GM15510 (cell line): ENCODE data around the gene MED13.

Experiments used
- POLR2A ChIP-seq: IDR thresholded peaks from 3 replicates; pipeline ENCODE4 v1.6.1; 2011; ENCODE audit warnings: borderline replicate concordance; ENCODE audit not compliant: insufficient read length; ENCODE audit errors: extremely low read depth

MED13 gene, protein sequence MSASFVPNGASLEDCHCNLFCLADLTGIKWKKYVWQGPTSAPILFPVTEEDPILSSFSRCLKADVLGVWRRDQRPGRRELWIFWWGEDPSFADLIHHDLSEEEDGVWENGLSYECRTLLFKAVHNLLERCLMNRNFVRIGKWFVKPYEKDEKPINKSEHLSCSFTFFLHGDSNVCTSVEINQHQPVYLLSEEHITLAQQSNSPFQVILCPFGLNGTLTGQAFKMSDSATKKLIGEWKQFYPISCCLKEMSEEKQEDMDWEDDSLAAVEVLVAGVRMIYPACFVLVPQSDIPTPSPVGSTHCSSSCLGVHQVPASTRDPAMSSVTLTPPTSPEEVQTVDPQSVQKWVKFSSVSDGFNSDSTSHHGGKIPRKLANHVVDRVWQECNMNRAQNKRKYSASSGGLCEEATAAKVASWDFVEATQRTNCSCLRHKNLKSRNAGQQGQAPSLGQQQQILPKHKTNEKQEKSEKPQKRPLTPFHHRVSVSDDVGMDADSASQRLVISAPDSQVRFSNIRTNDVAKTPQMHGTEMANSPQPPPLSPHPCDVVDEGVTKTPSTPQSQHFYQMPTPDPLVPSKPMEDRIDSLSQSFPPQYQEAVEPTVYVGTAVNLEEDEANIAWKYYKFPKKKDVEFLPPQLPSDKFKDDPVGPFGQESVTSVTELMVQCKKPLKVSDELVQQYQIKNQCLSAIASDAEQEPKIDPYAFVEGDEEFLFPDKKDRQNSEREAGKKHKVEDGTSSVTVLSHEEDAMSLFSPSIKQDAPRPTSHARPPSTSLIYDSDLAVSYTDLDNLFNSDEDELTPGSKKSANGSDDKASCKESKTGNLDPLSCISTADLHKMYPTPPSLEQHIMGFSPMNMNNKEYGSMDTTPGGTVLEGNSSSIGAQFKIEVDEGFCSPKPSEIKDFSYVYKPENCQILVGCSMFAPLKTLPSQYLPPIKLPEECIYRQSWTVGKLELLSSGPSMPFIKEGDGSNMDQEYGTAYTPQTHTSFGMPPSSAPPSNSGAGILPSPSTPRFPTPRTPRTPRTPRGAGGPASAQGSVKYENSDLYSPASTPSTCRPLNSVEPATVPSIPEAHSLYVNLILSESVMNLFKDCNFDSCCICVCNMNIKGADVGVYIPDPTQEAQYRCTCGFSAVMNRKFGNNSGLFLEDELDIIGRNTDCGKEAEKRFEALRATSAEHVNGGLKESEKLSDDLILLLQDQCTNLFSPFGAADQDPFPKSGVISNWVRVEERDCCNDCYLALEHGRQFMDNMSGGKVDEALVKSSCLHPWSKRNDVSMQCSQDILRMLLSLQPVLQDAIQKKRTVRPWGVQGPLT (N-terminal part only)

DNA sequence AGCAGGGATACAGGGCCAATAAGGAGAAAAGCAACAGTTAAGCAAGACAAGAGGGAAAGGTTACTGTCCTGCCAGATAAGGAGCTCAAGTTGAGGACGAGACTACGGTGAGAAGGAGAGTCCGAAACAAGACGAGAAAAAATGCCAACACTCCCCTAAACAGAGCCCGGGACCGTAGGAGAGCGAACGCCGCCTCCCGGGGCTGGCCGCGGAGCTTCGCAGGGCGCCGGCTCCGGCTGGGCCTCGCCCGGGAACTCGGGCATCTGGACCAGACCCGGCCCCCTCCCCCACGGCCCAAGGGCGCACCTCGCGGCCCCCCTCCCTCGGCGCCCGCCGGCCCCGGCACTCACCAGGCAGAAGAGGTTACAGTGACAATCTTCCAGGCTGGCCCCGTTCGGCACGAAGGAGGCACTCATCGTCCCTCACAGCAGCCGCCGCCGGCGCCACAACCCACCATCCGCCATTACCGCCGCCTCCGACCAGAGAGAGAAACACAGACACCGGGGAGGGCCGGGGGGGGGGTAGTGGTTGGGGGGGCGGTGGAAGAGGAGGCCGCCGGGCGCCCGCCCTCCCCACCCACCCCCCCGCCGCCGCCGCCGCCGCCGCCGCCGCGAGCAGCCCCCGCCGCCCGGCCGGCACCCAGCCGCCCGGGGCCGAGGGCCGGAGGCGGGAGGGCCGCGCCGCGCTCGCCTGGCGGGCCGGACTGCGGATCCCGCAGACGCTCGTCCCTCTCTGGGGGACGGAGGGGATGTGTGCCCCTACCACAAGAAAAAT is at the start of gene MED13:
Gene MED13, minus strand, starts transcription at position 488 of the 773 bp plus-strand sequence. Its CDS starts 73 bp downstream, at position 415.
- TF ChIP-seq POLR2A: no peak

DNA sequence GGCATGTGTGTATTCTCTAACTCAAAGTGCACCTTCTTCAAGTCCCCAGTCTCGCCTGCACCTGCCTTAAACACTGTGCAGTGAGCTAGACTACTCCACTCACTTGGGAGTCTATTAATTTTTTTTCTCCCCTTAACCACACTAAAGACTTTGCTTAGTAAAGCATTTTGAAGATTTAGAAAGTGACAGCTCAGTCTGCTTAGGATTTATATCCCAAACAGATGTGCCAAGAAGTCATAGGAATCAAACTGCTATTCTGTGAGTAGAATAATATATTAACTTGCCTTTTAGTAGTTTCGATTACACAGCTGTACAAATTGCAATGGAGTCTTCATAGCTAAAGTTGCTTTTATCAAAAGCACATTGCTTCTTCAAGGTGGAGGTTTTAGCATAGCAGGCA is 47.2 kb upstream of the MED13 start:
- TF ChIP-seq POLR2A: no peak

DNA sequence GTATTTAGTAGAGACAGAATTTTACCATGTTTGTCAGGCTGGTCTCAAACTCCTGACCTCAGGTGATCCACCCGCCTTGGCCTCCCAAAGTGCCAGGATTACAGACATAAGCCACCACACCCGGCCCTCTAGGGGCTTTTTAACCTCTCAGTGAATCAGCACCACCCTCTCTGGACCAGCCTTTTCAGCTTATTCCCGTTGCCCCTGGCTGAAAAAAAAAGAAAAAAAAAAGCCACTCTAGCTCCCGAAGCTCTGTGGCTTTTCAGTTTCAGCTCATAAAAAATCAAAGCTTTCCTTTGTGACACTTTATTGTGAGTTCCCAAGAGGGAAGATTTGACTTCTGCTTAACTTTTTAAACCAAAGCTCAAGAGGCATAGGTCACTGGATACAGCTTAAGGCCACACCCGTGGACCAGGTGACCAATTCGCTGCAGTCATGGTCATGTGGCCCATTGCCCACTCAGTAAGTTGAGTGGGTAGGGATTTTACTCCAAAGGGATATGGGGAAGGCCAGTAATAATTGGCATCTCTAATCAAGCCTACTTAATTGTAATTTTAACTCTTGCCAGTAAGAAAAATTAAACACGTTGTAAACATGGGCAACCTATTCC is 46.6 kb upstream of the MED13 start:
- TF ChIP-seq POLR2A: no peak

DNA sequence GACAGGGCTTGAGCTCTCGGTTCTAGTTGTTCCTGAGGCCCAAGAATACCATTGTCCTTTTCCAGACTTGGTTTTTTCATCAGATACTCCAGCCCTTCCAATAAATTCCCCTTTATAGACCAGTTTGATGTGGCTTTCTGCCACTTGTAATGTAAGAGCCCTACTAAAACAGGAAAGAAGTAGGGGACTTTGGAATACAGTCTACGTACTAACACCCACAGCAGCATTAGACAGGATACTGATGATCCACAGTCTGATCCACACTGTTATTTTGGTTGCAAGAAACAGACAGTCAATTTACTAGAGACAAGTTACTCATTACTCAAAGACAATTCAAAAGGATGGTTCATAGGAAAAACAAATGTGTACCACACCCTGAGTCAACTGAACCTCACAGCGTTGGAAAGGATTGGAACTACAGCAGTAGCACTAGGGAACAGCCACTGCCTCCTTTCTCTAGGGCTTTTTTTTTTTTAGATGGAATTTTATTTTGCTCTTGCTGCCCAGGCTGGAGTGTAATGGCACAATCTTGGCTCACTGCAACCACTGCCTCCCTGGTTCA is 45.9 kb upstream of the MED13 start:
- no peak for TF ChIP-seq POLR2A

DNA sequence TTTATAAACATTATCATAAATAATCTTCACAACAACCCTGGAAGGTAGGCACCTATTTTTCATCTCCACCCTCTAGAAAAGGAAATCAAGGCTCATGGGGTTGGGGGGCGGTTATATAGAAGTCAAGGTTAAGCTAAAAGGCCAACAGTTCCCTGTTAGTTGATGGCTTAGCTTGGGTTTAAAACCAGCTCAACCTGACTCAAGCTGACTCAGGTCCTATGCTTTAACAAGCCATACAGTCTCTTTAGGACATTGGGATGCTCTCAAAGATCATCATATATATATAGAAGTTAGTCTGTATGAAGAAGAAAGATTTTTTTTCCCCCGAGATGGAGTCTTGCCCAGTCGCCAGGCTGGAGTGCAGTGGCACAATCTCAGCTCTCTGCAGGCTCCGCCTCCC is 44.8 kb upstream of the MED13 start:
- TF ChIP-seq POLR2A: no peak

DNA sequence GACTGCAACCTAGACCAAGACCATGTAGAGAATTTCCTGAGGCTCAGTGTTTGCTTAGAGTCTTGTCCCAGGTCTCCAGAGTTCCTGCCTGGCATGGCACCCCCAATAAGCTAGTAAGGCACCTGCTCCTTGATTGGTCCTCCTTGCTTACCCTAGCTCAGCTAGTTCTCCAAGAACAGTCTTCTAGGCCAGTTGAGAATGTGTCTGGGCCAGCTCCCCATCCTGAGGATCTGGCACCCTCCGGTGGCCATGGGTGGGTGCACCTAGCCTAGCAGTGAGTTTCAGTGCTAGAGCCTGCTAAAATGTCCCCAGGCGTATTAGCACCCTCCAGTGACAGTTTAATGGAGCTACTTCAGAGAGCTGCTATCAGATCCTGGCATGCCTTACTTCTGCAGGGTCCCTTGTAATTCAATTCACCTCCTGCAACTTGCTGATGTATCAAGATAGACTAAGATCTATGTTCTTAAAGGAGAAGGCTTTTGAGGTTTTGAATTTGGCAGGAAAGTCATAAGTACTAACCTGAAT is 44.4 kb upstream of the MED13 start:
- TF ChIP-seq POLR2A: no peak

DNA sequence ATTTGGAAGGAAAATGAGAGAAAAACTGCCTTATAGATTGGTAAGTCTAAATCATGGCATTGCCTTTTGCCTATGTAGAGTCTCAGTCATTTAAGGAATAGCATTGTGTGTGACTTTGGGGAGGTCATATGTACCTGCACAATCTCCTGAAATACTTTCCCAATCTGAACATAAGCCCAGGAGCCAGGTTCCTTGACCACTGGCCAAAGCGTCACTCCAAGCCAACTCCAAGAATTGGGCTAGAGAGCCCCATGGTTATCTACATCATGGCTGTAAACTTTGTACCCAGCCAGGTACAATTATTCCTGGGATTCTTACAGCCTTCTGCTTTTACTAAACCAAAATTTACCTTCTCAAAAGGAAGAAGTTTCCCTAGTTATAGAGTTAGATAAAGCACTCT is 40.8 kb upstream of the MED13 start:
- TF ChIP-seq POLR2A: no peak

DNA sequence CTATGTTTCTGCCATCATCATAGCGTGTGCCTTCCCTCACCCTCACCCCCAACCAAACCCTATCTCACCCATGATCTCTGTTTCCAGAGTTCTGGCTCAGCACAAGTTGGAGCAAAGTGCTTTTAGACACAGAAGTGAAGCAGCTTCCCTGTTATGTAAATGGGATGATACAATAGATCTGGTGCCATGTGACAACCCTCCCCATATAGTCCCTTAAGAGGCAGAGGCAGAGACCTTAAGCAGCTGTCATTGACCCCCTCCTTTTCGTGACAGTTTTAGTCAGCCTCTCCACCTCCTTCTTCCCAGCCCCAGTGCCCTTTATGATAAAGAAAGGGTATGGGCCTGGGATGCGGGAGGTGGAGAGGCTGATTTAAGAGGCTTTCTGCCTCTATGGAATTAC is 40.3 kb upstream of the MED13 start:
- no peak for TF ChIP-seq POLR2A

DNA sequence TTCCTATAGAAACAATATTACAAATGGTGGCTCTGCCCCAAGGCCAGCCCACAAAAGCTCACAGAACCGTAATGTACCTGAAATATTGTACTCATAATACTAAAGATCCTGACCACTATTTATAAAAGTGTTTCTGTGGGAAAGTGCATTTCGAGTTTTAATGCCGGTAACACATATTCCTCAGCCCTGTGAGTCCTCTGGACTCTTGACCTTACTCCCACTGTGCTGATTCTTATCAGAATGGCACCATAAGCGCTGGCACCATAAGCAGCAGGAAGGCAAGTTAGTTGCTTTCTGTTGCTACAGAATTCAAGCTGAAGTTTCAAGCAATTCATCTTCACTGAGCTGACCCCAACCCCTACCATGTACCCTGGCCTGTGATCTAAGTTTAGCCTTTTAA is 36.4 kb upstream of the MED13 start:
- no peak for TF ChIP-seq POLR2A

DNA sequence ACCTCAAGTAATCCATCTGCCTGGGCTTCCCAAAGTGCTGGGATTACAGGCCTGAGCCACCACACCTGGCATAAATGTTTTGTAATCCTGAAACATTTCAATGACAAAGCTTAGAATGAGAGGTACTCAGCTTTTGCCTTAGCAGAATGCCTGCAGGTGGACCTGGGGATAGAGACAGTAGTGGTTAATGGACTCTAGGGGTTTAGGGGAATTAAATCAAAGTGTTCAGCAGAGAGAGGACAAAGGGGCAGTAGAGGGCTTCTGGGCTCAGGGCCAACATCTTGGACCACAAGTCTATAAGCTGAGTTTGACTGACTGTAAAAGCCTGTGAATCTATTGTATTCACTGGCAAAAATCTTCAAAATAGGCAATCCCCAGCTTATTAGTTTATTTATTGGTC is 36.0 kb upstream of the MED13 start:
- TF ChIP-seq POLR2A: no peak

DNA sequence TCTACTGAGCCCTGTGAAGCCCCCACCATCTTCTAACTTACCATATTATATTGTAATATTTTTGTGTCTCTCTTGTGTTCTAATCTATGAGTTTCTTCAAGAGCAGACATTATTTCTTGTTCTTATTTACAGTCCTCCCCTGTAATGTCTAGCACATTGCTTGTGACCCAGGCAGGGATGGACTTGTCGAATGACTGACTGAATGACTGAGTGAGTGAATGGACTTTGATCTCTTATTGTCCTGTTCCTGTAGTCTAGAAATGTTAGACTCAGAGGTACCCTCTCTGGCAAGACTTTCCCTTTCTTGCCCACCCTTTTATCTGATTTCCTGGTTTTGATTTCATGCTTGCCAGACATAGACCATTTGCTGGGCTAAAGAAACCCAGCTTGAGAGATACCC is 35.0 kb upstream of the MED13 start:
- TF ChIP-seq POLR2A: no peak

DNA sequence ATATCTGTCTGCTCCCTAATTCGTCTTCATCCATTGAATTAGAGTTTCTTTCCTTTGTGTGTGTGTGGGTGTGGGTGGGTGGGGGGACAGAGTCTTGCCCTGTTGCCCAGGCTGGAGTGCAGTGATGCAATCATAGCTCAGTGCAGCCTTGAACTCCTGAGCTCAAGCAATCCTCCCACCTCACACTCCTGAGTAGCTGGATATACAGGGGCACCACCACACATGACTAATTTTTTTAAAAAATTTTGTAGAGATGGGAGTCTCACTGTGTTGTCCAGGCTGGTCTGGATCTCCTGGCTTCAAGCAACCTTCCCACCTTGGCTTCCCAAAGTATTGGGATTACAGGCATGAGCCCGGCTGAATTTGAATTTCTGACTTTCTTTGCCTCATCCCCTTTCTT is 34.5 kb upstream of the MED13 start:
- TF ChIP-seq POLR2A: no peak

DNA sequence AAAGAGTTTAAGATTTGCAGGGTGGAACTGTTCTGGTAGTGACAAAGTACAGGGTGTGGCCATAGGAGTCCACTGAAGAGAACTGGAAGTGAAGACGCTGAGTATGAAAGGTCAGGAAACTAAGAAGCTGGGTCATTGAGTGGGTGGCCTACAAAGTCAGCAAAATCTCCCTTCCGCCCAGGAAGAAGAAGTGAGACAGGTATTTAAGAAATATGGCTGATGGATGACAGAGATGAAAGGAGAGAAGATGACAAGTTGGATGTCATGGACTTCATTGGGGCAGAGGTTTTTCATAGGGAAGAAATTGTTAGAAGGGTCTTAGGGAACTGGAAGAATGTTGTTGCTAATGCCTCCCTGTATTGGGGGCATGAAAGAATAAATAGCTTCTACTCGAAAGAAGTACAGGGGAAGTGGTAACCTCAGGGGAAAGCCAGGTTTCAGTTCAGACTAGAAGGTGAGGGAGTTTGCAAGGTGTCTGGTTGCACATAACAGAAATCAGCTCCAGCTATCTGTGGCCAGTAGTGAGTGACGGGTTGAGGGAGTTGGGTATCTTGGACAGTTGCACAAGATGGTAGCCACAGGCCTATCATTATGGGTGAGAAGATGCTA is 33.6 kb upstream of the MED13 start:
- TF ChIP-seq POLR2A: no peak
